Stimulated activated CD8-positive, alpha-beta memory T cell treated with anti-CD3 and anti-CD28 coated beads, Interleukin-12 subunit alpha, Interleukin-12 subunit beta, amount 100 ng/mL, for 24 hours (primary cell): Measurements from ENCODE around the gene ITLN1.

Source experiments
- DNase-seq: peaks from one replicate; pipeline ENCODE4 v3.0.0-alpha.2; 2020; ENCODE audit errors: extremely low read depth

The ITLN1 gene

DNA sequence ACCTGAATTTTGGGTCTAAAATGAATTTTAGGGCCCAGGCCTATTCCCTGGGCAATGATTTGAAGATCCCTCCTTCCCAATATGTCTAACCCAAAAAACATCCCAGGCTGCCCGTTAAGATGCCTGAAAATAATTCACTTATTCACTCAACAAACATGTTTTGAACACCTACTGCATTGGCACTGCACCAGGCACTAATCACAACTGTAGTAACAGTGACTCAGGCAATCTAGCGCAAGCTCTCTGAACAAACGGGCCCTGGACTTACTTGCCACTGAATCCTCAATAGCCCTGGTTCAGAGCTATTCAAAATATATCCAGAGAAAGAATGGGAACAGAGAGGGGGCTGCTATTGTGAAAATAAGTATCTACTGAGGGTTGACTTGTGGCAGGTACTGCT lies 26.5 kb downstream of the ITLN1 start:
- no peak for DNase-seq

- DNase-seq = no peak
These were observed 26.9 kb downstream of the ITLN1 start for GRCh38 chr1:160858097-160858496.

GRCh38 chr1:160855181-160855981 lies 29.6 kb downstream of the ITLN1 start:
- no peak for DNase-seq

DNA sequence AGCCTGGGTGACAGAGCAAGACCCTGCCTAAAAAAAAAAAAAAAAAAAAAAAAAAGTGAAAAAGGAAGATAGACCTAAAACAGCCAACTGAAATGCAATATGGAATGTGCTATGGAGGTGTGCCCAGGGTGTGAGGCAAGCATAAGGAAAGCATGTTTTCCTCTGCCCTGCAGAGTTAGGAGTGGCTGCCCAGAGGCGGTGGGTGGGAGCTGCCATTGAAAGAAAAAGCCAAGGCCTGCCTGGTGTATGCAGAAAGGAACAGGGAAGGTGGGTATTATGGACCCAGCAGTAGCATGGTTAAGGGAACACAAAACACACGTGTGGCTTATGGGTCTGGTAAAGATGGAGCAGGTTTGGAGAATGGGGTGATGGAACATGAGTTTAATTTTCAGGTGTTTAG lies 31.2 kb downstream of the ITLN1 start:
- DNase-seq = no peak

GRCh38 chr1:160853014-160853413 lies 32.0 kb downstream of the ITLN1 start:
- no peak for DNase-seq

- no peak for DNase-seq
These were observed 34.0 kb downstream of the ITLN1 start for GRCh38 chr1:160850993-160851392.

GRCh38 chr1:160850541-160850940 lies 34.4 kb downstream of the ITLN1 start:
- no peak for DNase-seq

- DNase-seq = no peak
These were observed 38.7 kb downstream of the ITLN1 start for GRCh38 chr1:160846281-160846680.

DNA sequence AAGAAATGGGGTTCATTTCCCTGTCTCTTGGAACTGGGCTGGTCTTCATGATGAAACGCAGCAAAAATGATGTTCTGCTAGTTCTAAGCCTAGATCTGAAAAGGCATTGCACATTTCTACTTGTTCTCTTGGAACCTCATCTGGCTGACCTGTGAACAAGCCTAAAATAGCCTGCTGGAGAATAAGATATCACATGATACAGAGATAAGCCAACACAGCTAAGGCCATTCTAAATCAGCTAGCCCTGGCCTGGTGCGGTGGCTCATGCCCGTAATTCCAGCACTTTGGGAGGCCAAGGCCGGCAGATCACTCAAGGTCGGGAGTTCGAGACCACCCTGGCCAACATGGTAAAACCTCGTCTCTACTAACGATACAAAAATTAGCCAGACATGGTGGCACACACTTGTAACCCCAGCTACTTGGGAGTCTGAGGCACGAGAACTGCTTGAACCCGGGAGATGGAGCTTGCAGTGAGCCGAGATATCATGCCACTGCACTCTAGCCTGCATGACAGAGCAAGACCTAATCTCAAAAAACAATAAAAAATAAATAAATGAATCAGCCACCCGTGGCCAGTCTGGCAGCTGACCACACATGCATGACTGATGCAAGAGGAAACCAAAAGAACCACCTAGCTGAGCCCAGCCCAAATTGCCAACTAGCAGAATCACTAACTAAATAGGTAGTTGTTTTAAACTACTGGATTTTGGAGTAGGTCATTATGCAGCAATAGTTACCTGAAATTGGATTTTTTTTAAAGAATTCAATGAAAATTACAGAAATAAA lies 40.3 kb downstream of the ITLN1 start:
- DNase-seq = no peak

DNA sequence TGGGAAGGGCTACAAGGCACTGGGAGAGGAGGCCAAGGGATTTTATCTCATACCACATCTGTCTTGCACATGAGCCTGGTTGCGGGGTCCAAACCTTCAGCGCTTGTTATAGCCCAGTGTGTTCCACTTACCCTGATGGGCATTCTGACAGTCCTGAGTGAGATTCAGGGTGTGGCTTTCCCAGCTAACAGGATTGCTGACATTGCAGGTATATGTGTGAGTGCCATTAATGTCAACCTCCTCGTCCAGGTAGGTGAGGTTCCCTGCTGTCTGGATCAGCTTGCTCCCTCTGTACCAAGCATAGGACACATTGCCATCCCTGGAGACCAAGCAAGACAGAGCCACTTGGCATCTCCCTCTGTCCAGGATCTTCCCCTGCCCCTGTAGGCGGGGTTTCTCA lies 43.9 kb downstream of the ITLN1 start:
- DNase-seq = no peak

DNA sequence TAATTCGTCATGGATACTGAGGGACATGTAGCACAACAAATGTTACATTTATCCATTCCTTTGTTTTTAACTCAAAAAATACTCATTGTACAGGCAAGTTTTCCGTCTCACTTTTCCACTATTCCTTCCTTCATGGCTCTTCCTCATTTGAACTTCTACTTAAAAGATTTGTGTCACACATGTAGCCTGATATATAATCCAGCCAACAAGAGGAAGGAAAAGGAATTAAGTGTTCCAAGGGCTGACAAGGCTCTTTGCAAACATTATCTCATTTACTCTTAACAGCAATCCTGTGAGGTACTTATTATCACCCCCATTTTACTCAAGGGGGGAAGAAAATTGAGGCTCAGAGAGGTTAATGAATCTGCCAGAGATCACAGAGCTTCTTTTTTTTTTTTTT lies 45.2 kb downstream of the ITLN1 start:
- DNase-seq = no peak

GRCh38 chr1:160838888-160839287 lies 46.1 kb downstream of the ITLN1 start:
- no peak for DNase-seq

GRCh38 chr1:160837558-160838205 lies 47.3 kb downstream of the ITLN1 start:
- peak; percentile 55 for DNase-seq

DNA sequence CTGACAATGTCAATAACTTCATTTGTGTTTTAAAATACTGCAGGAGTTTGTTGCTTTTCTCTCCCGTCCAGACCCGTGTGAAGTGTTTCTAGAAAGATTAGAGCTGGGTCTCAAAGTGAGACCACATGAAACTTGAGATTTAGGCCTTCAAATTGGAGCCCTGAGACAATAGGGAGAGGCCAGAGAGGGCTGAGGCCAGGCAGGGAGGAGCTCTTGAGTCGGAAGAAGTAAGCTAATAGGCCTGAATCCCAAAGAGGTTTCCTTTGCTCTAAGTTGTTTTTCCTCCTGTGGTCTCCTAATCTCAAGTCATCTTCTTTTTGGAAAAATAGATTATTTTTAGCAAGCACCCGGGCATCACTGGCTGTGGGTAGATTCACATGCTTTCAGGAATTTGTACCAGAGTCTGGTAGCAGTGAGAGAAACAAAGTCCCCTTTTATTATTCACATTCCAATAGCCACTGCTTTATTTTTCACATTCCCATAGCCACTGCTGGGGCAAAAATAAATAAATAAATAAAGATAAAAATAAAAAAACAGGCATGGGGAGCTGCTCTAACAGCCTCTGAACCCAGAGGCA lies 47.9 kb downstream of the ITLN1 start:
- no peak for DNase-seq

- no peak for DNase-seq
These were observed 48.4 kb downstream of the ITLN1 start for GRCh38 chr1:160836561-160836960.

DNA sequence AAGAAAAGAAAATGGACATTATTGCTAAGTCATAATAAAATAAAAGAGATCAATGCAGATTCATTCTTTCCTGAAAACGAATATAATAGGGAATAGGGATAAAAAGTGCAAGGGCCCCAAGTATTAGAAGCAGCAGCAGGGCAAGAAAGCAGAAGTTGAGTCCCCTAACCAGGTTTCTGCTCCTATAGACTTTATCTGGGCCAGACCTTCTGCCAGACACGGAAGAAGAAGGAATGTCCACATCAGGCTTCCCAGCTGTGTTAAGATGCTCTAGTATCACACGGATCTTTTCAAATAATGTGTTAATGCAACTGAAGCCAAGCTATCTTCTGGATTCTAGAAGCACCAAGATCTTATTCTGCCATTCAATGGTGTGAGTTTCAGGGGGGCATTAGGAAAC lies 49.2 kb downstream of the ITLN1 start:
- DNase-seq = no peak

GRCh38 chr1:160834945-160835565 lies 49.9 kb downstream of the ITLN1 start:
- no peak for DNase-seq

DNA sequence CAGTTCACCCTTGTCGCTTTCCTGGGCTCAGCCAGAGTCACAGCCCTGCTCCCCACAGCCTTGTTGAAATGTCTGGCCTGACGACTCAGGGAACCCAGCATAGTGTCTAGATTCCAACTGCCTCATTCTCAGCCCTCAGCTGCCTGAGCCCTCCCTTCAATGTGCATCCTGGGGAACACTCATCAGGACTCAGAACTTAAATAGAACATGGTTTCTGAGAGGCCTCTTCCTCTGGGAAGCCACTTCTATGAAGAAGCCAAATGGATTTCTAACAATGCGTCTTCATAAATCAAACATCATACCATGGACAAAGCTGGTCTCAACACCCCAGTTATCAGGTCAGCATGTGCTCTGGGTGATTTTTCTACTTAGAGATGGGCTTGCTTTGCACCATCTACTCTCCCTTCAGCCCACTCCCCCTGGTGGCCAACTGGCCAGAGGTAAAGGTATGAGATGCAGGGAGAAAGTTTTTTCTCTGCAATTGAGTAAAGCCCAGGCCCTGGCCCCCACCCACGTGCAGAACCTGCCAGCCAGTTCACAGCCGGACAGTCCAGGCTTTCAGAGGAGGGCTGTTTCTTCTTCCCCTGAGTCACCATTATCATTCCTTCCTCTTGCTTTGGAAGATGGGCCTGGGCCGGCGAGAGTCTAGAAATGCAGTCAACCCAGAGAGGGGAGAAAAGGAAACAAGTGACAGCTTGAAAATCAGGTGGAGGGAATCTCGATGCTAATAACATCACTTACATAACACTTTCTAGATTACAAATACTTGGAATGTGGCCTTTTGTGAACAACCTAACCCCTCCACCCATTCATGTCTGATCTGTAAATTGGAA lies 54.4 kb downstream of the ITLN1 start:
- peak; percentile 45 for DNase-seq

DNA sequence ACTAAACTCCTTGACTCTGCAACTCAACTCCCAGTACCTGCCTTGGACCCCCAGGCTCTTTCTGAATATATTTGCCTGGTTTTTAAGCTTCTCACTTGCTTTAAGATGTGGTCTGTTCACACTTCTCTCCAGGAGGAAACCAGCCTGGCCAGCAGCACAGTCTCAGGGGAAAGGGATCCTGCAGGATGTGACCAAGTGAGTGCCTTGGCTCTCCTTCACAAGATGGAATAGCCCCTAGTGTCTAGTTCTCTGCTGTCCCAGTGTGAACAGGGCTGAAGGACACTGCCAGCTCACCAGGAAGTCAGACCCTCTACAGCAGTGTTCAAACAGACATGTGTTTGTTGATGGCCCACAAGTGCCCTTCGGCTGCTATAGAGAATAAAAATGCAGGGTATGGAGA lies 55.2 kb downstream of the ITLN1 start:
- DNase-seq = no peak

DNA sequence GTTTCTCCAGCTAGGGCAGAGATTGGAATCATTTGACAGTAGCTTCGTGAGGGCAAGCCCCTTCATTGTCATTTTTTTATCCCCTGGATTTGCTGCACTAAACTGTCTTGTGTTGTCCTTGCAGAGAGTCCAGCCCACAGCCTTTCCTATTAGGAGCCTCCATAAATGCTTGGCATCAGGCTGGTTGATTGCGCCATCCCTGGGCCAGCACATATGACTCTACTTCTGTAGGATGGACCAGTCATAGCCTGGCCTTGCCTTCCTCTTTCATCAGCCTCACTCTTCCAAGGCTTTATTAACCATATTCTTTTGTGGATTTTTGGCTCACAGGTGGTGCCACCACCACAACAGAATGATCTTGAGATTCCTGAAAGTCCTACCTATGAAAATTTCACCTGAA lies 57.6 kb downstream of the ITLN1 start:
- no peak for DNase-seq

- DNase-seq = no peak
These were observed 58.4 kb downstream of the ITLN1 start for GRCh38 chr1:160826546-160826945.
